Measurements from ENCODE around the gene LCOR. TPM values are rescaled to one million over a fixed set of nuclear protein-coding genes. Genes with fewer than 3 reads are reported as not detected.

LCOR gene
- total and polyA plus RNA-seq, 2 of the 13 experiments (the other 11 are each of a cell fraction or from before 2014, with no cell fraction given): 12.4 to 23.7 TPM

DNA sequence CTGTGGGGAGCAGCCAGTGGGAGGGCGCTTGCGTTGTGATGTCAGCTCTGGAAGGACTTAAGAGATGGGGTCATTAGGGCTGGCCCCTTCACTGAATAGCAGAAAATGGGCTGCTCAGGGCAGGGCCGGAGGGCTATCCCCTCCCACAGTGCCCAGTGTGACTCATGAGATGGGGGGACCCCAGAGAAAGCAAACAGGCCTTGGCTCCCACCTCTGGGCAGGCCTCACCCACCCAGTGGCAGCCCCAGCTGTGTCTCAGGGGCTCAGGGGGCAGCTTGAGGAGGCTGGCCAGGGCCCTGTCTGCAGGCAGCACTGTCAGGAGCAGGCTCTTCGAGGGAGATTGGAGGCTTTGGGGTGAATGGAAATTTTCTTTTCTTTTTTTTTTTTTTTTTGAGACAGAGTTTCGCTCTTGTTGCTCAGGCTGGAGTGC lies 185.4 kb downstream of the LCOR start (continued):
- TF ChIP-seq, protein P1, sequence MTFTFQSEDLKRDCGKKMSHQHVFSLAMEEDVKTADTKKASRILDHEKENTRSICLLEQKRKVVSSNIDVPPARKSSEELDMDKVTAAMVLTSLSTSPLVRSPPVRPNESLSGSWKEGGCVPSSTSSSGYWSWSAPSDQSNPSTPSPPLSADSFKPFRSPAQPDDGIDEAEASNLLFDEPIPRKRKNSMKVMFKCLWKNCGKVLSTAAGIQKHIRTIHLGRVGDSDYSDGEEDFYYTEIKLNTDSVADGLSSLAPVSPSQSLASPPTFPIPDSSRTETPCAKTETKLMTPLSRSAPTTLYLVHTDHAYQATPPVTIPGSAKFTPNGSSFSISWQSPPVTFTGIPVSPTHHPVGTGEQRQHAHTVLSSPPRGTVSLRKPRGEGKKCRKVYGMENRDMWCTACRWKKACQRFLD (CRISPR knock-in tag; IDR thresholded peaks at IDR 0.05; ENCODE audit: borderline replicate concordance): no peak
- no peak for TF ChIP-seq MEF2D (CRISPR knock-in tag; IDR thresholded peaks at IDR 0.05)
- TF ChIP-seq SNAI1 (CRISPR knock-in tag; IDR thresholded peaks at IDR 0.05; ENCODE audit: borderline replicate concordance): no peak

DNA sequence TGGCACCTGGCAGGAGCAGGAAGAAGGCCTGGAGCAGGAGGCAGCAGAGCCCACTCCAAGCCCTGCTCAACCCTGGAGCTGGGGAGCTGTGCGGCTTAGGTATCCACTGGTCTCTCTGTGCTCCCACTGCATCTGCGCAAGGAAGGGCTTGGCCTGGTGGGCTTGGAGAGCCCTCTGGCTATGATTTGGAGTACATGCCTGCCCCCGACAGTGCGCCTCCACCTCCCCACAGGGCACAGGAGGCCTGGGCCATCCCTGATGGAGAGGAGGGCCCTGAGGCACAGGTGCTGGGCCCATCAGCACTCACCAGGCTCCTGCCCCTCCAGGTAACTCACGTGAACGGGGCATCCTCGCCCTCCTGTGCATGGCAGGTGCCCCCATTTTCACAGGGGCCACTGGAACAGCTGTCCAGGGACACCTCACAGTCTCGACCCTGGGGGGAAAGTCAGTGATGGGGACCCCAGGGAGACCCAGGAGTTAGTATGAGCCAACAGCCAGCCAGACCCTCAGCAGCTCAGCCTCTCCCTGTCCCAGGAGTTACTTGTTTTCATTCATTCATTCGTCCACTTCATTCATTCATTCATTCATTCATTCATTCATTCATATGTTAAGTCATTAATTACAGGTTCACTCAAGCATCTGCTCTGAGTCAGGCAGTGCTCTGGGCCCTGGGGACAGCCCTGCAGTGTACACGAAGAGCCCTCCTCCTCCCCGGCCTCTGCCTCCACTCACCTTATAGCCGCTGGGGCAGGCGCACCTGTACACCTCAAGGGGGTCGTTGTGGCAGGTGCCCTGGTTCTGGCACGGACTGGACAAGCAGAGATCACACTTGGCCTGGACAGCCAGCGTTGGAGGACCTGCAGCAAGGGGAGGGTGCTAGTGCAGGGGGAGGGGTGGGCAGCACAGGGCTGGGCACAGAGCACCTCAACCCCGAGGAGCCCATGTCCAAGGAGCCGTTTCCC lies 186.4 kb downstream of the LCOR start:
- 40% methylated on average over 12 of the region's 18 CpGs for WGBS (ENCODE audit: low lambda C conversion rate)
- H3K27me3 ChIP-seq (ENCODE audit: control insufficient read depth in 1 of 2, insufficient read depth in 2 of 2, low read length in 2 of 2): peaks cover 4 to 17% of the 10 kb centered on the region in 2 experiments; a peak in 3 of 5 replicates
- in situ Hi-C loops (cut with HindIII; ENCODE audit: extremely low pct_ligation_motif_present, low pct_unique_long_range_greater_than_20kb): no loop called here
- TF ChIP-seq ZNF24 (IDR thresholded peaks at IDR 0.05) (peak; percentile 73), ZNF747 (CRISPR knock-in tag; IDR thresholded peaks at IDR 0.05; ENCODE audit: borderline replicate concordance) (no peak), ZNF552 (CRISPR knock-in tag; IDR thresholded peaks at IDR 0.05; ENCODE audit: borderline replicate concordance) (no peak)
- TF ChIP-seq, protein P2, sequence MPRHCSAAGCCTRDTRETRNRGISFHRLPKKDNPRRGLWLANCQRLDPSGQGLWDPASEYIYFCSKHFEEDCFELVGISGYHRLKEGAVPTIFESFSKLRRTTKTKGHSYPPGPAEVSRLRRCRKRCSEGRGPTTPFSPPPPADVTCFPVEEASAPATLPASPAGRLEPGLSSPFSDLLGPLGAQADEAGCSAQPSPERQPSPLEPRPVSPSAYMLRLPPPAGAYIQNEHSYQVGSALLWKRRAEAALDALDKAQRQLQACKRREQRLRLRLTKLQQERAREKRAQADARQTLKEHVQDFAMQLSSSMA (CRISPR knock-in tag; IDR thresholded peaks at IDR 0.05): no peak
- TF ChIP-seq, protein P3, sequence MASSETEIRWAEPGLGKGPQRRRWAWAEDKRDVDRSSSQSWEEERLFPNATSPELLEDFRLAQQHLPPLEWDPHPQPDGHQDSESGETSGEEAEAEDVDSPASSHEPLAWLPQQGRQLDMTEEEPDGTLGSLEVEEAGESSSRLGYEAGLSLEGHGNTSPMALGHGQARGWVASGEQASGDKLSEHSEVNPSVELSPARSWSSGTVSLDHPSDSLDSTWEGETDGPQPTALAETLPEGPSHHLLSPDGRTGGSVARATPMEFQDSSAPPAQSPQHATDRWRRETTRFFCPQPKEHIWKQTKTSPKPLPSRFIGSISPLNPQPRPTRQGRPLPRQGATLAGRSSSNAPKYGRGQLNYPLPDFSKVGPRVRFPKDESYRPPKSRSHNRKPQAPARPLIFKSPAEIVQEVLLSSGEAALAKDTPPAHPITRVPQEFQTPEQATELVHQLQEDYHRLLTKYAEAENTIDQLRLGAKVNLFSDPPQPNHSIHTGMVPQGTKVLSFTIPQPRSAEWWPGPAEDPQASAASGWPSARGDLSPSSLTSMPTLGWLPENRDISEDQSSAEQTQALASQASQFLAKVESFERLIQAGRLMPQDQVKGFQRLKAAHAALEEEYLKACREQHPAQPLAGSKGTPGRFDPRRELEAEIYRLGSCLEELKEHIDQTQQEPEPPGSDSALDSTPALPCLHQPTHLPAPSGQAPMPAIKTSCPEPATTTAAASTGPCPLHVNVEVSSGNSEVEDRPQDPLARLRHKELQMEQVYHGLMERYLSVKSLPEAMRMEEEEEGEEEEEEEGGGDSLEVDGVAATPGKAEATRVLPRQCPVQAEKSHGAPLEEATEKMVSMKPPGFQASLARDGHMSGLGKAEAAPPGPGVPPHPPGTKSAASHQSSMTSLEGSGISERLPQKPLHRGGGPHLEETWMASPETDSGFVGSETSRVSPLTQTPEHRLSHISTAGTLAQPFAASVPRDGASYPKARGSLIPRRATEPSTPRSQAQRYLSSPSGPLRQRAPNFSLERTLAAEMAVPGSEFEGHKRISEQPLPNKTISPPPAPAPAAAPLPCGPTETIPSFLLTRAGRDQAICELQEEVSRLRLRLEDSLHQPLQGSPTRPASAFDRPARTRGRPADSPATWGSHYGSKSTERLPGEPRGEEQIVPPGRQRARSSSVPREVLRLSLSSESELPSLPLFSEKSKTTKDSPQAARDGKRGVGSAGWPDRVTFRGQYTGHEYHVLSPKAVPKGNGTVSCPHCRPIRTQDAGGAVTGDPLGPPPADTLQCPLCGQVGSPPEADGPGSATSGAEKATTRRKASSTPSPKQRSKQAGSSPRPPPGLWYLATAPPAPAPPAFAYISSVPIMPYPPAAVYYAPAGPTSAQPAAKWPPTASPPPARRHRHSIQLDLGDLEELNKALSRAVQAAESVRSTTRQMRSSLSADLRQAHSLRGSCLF (CRISPR knock-in tag; IDR thresholded peaks at IDR 0.05; ENCODE audit: borderline replicate concordance): no peak
- TF ChIP-seq, protein P4, sequence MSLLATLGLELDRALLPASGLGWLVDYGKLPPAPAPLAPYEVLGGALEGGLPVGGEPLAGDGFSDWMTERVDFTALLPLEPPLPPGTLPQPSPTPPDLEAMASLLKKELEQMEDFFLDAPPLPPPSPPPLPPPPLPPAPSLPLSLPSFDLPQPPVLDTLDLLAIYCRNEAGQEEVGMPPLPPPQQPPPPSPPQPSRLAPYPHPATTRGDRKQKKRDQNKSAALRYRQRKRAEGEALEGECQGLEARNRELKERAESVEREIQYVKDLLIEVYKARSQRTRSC (CRISPR knock-in tag; IDR thresholded peaks at IDR 0.05; ENCODE audit: low read depth): no peak
- TF ChIP-seq, protein P5, sequence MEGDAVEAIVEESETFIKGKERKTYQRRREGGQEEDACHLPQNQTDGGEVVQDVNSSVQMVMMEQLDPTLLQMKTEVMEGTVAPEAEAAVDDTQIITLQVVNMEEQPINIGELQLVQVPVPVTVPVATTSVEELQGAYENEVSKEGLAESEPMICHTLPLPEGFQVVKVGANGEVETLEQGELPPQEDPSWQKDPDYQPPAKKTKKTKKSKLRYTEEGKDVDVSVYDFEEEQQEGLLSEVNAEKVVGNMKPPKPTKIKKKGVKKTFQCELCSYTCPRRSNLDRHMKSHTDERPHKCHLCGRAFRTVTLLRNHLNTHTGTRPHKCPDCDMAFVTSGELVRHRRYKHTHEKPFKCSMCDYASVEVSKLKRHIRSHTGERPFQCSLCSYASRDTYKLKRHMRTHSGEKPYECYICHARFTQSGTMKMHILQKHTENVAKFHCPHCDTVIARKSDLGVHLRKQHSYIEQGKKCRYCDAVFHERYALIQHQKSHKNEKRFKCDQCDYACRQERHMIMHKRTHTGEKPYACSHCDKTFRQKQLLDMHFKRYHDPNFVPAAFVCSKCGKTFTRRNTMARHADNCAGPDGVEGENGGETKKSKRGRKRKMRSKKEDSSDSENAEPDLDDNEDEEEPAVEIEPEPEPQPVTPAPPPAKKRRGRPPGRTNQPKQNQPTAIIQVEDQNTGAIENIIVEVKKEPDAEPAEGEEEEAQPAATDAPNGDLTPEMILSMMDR (CRISPR knock-in tag; IDR thresholded peaks at IDR 0.05): peak; percentile 23; the same call in 1 of the 2 replicates

More for the DNA sequence above, 186.4 kb downstream of the LCOR start:
- no peak overlapping the region for H3K4me2 ChIP-seq (ENCODE audit: low read depth, low read length)
- H3K27ac ChIP-seq (ENCODE audit: extremely low read length, insufficient read depth, low read length): no peak overlapping the region
- ChIA-PET POLR2A (no interaction called here), CTCF (ENCODE audit: low intra/inter-chr PET ratio, low total read pairs) (no interaction called here)
- H3K36me3 ChIP-seq (replicated peaks in 1 of 2; ENCODE audit: control insufficient read depth in 1 of 2, insufficient read depth in 2 of 2, low read length in 2 of 2): no peaks in the 10 kb centered on the region
- H3K79me2 ChIP-seq (ENCODE audit: insufficient read depth, low read length): no peaks in the 10 kb centered on the region
- DNase-seq (ENCODE audit: low spot score): no peak
- peaks cover 36% of the 10 kb centered on the region for H3K4me1 ChIP-seq (ENCODE audit: insufficient read depth, low read length)
- no peak overlapping the region for H3K4me3 ChIP-seq (replicated peaks in 1 of 3; ENCODE audit: insufficient read depth in 1 of 3, low read depth in 2 of 3, low read length in 3 of 3)
- no peak; the same call in 2 of the 3 replicates for ATAC-seq
- no peak for FAIRE-seq
- BruUV-seq (replicated peaks): no TSS peak
- no peaks in the 10 kb centered on the region for H3K9me3 ChIP-seq (ENCODE audit: low read length)
- H3K9ac ChIP-seq (ENCODE audit: insufficient read depth, low read depth, low read length): no peak overlapping the region
- H2AFZ ChIP-seq (ENCODE audit: low read length): no peak overlapping the region
- H4K20me1 ChIP-seq (ENCODE audit: insufficient read depth, low read length): no peaks in the 10 kb centered on the region
- intact Hi-C loops (cut with micrococcal nuclease; ENCODE audit: unreplicated experiment): no loop called here
